Activated T-helper 1 cell treated with Interleukin-2 at 50 U/mL for 16 hours (primary cell): ENCODE data around the gene CNOT8.

Experiments
- DNase-seq: peaks from one replicate; pipeline ENCODE4 v3.0.0-alpha.2; 2020; ENCODE audit warnings: low read depth

Gene CNOT8

DNA sequence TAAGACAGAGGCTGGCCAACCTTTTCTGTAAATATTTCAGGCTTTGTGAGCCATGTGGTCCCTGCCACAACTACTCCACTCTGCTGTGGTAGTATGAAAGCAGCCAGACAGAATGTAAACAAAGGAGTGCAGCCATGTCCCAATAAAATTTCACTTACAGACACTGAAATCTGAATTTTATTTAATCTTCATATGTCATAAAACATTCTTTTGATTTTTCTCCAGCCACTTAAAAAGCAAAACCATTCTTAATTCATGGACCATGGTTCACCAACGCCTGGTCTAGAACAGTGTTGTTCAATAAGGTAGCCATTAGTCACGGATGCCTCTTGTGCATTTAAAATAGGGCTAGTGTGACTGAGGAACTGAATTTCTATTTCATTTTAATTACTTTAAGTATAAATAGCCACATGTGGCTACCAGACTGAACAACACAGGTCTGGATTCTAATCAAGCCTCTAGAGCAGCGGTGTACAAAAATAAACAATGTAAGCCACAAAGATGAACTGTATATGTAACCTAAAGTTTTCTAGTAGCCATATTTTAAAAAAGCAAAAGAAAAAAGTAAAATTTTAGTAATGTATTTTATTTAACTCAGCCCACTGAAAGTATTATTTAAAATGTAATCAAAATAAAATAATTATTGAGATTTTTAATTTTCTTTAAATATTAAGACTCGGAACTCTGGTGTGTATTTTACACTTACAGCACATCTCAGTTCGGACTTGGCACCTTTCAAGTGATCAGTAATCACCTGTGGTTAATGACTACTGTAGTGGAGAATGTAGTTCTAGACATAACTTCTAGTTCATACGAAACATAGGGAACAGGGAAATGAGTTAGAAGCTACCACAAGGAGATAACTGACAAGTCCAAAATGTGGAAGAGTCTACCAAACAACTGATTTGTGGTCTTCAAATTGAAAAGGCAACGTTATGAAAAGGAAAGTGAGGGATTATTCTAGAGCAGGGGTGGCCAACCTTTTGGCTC is 65.3 kb downstream of the CNOT8 start:
- DNase-seq, result no peak
